ENCODE measurements around the gene CFAP251.
A peak's percentile ranks its signal among the peaks of the same experiment; 100 is the strongest.
"Not testable (repeated sequence)": the region's sequence is repeated elsewhere in the genome, so short reads cannot be mapped to it uniquely, and the experiment has no call there.

The CFAP251 gene, protein sequence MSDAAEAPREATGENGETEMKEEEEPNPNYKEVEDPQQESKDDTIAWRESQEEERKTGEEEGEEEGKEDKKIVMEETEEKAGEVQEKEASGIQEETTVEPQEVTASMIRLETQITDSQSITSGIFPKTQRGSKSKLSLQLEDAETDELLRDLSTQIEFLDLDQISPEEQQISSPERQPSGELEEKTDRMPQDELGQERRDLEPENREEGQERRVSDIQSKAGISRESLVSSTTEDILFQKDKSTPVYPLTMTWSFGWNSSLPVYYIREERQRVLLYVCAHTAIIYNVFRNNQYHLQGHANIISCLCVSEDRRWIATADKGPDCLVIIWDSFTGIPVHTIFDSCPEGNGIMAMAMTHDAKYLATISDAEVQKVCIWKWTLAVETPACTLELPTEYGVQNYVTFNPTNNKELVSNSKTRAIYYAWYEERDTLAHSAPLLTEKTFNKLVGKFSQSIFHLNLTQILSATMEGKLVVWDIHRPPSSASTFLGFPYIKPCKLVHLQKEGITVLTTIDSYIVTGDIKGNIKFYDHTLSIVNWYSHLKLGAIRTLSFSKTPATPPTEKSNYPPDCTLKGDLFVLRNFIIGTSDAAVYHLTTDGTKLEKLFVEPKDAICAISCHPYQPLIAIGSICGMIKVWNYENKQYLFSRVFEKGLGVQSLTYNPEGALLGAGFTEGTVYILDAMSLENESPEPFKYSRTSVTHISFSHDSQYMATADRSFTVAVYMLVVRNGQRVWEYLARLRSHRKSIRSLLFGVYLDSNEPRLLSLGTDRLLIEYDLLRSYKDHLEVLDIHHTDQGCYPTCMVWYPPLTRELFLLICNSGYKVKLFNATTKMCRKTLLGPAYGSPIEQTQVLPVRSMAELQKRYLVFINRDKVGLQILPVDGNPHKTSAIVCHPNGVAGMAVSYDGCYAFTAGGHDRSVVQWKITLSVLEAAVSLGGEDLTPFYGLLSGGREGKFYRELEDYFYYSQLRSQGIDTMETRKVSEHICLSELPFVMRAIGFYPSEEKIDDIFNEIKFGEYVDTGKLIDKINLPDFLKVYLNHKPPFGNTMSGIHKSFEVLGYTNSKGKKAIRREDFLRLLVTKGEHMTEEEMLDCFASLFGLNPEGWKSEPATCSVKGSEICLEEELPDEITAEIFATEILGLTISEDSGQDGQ

DNA sequence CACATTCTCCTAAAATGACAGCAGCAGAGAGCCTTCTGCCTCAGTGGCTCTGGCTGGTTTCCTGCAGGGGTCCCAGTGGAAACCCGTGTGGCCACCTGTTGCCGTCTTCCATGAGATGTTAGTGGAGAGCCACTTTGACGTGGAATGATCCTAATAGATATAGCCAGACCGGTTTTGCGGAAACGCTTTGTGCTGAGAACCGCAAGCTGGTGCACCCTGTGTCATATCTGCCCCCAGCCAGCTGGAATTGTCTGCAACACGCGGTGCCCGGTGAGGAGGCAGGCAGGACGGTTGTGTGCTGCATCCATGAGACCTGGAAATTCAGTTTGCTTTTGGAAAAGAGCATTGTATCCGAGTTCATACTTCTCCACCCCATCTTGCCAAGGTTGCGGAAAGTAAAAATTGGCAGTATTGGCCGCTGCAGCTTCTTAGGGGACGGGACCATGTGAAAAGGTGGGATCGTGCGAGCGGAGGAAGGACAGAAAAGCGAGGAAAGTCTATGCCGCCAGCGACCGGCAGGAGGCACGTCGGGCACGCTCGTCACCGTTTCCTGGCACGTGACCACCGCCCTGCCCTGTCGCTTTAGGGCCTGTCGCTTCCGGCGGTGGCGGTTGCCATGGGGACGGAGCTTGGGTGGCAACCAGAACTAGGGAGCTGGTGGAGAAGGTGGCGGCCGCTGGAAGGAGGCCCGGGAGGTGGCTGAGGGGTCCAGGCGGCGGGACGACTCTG lies at the start of gene CFAP251:
Gene CFAP251 (plus strand): TSS at position 643 of the 729 bp plus-strand sequence. CDS start 2,714 bp downstream, outside the sequence.
- peak; percentile 93 for DNase-seq (ENCODE audit: low read depth)
- H3K4me3 ChIP-seq (ENCODE audit: low read depth, low read length) = peak within 1 kb of the TSS; percentile 50
- TF ChIP-seq, protein P1, sequence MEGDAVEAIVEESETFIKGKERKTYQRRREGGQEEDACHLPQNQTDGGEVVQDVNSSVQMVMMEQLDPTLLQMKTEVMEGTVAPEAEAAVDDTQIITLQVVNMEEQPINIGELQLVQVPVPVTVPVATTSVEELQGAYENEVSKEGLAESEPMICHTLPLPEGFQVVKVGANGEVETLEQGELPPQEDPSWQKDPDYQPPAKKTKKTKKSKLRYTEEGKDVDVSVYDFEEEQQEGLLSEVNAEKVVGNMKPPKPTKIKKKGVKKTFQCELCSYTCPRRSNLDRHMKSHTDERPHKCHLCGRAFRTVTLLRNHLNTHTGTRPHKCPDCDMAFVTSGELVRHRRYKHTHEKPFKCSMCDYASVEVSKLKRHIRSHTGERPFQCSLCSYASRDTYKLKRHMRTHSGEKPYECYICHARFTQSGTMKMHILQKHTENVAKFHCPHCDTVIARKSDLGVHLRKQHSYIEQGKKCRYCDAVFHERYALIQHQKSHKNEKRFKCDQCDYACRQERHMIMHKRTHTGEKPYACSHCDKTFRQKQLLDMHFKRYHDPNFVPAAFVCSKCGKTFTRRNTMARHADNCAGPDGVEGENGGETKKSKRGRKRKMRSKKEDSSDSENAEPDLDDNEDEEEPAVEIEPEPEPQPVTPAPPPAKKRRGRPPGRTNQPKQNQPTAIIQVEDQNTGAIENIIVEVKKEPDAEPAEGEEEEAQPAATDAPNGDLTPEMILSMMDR (IDR thresholded peaks at IDR 0.05; ENCODE audit: insufficient read depth, low read depth, low read length, missing control alignments) = peak; percentile 3

DNA sequence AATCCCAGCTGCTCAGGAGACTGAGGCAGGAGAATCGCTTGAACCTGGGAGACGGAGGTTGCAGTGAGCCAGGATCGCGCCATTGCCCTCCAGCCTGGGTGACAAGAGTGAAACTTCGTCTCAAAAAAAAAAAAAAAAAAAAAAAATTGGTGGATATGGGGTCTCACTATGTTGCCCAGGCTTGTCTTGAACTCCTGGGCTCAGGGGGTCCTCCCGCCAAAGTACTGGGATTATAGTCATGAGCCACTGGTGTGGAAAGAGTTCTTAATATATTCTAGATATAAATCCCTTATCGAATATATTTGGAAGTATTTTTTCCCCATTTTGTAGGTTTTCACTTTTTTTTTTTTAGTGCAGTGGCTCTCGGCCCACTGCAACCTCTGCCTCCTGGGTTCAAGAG lies 49.2 kb upstream of the CFAP251 start:
- not testable (repeated sequence) for H3K4me3 ChIP-seq (ENCODE audit: low read depth, low read length); DNase-seq (ENCODE audit: low read depth)

DNA sequence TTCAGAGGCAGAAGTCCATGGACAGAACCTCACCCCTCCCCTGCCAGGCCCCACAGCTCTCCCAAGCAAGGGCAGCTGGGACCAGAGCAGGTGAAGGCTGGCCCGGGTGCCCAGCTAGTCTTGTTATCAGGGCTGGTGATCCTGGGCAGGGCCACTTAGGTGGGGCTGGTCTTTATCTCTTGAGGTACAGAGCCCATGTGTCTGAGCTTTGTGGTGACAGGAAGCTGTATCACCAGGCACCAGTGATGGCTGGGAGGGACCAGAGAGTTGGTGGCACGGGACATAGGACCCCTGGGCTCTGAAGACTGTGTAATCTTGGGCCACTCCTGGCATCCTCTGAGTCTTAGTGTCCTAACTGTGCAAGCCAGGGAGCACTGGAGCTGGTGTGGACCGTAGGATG lies 46.9 kb upstream of the CFAP251 start:
- DNase-seq (ENCODE audit: low read depth) = no peak
- TF ChIP-seq, protein P1 (IDR thresholded peaks at IDR 0.05; ENCODE audit: insufficient read depth, low read depth, low read length, missing control alignments) = no peak
- no peak overlapping the region for H3K4me3 ChIP-seq (ENCODE audit: low read depth, low read length)

DNA sequence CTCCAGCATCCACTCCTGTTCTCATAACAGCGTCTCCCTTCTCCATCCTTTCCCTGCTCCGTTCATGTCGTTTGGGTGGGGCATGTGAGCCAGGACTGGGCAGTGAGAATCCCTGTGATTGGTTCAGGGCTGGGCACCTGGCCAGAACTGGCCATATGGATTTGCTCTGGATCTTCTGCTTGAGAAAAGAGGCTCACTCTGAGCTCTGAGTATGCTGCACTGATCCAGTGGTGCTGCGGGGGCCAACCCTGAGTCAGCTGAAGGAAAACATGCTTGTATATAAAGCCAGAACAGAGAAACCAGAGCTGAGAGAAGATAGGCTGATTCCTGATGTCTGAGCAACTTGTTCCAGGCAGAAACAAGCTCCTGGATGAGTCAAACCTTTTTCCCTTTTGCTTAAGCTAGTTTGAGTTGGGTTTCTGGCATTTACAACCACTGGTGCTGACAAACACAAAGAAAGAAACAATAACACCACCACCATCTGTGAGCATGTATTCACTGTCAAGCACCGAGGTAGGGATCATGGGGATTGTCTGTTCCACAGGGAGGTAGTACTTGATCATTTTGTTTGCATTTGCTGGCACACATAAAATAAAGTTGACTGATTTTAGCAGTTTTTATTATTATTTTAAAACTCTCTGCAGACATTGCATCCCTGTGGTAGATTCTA lies 45.7 kb upstream of the CFAP251 start:
- no peak for DNase-seq (ENCODE audit: low read depth)
- TF ChIP-seq, protein P1 (IDR thresholded peaks at IDR 0.05; ENCODE audit: insufficient read depth, low read depth, low read length, missing control alignments) = no peak
- no peak overlapping the region for H3K4me3 ChIP-seq (ENCODE audit: low read depth, low read length)

DNA sequence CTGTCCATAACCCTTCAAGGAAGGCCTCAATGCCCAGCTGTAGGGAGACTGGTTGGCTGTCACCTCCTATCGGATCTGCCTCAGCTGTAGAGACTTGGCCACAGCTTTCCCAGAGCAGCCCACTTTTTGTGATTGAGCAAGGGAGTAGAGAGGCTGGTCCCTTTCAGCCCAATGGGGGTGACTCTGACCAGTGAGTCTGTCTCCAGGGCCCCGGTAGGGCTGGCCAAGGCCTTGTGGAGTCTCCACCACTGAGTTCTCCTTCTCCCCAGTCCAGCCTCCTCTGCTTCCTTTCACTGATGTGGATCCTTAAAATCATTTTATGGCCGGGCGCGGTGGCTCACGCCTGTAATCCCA lies 45.2 kb upstream of the CFAP251 start:
- H3K4me3 ChIP-seq (ENCODE audit: low read depth, low read length) = no peak overlapping the region
- TF ChIP-seq, protein P1 (IDR thresholded peaks at IDR 0.05; ENCODE audit: insufficient read depth, low read depth, low read length, missing control alignments) = no peak
- no peak for DNase-seq (ENCODE audit: low read depth)

DNA sequence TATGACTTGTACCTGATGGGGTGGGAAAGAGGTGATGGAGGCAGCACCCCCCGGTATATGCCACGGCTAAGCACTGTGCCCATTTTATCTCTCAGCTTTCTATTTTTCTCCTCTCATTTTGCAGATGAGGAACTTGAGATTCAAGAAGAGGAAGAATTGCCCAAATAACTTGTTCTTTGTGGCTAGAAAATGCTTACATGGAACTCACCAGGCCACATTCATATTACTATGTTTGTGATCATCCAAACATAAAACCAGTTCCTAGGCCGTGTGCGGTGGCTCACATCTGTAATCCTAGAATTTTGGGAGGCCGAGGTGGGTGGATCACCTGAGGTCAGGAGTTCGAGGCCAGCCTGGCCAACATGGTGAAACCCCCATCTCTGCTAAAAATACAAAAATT lies 44.3 kb upstream of the CFAP251 start:
- no peak overlapping the region for H3K4me3 ChIP-seq (ENCODE audit: low read depth, low read length)
- TF ChIP-seq, protein P1 (IDR thresholded peaks at IDR 0.05; ENCODE audit: insufficient read depth, low read depth, low read length, missing control alignments) = no peak
- DNase-seq (ENCODE audit: low read depth) = no peak
